HEK293 (cell line): ENCODE results near the gene PHC1.
A peak's percentile ranks its signal among the peaks of the same experiment; 100 is the strongest.

ENCODE experiments used
- CTCF ChIA-PET: fragments of 350-600 bp; formaldehyde crosslinking; extraction: SDS; loops from one replicate; lab custom pipeline; 2021; ENCODE audit warnings: antibody characterized with exemption; lab: Yijun Ruan, JAX
- POLR2A ChIA-PET: fragments of 300-600 bp; formaldehyde crosslinking; extraction: SDS; loops from one replicate; lab custom pipeline; 2020; ENCODE audit warnings: antibody characterized with exemption, inconsistent platforms; lab: Yijun Ruan, JAX
- H3K27ac ChIP-seq: fragments of 200-500 bp; sonication (Bioruptor generic); 2 replicates; pipeline ENCODE4 v1.5.1; 2014; ENCODE audit warnings: low read depth, low read length, control low read depth, inconsistent platforms; ENCODE audit errors: extremely low read depth
- H3K36me3 ChIP-seq, 2 experiments: fragments of 200-500 bp in 1 of 2; sonication (Bioruptor generic) in 1 of 2; 1 replicate in 1 of 2; 2 replicates in 1 of 2; pipeline ENCODE4 v1.5.1; 2014 to 2017; ENCODE audit warnings: inconsistent platforms in 2 of 2, low read length in 2 of 2; ENCODE audit not compliant: control insufficient read depth in 2 of 2, insufficient read depth in 1 of 2
- H3K4me1 ChIP-seq: fragments of 200-500 bp; sonication (Bioruptor generic); 2 replicates; pipeline ENCODE4 v1.5.1; 2014; ENCODE audit warnings: mild to moderate bottlenecking, low read length, inconsistent platforms; ENCODE audit not compliant: control insufficient read depth, insufficient read depth
- H3K4me3 ChIP-seq: 2 replicates; pipeline ENCODE4 v1.5.1; 2011; ENCODE audit warnings: low read depth, mild to moderate bottlenecking, control low read depth, low read length, moderate library complexity
- H3K9me3 ChIP-seq: fragments of 200-500 bp; sonication (Bioruptor generic); 2 replicates; pipeline ENCODE4 v1.5.1; 2014; ENCODE audit warnings: low read depth, low read length, inconsistent platforms; ENCODE audit not compliant: control insufficient read depth, insufficient read depth
- EGR2 ChIP-seq: fragments of 450-650 bp; formaldehyde crosslinking; IDR thresholded peaks from 2 replicates; pipeline ENCODE4 v1.5.1; 2016; ENCODE audit warnings: low read depth, missing biosample characterization, missing genetic modification characterization
- SP7 ChIP-seq: fragments of 450-650 bp; formaldehyde crosslinking; IDR thresholded peaks from 2 replicates; pipeline ENCODE4 v1.5.1; 2016; ENCODE audit warnings: missing biosample characterization, missing genetic modification characterization
- TCF7L2 ChIP-seq: IDR thresholded peaks from 2 replicates; pipeline ENCODE4 v1.6.1; 2011; ENCODE audit warnings: low read depth, mild to moderate bottlenecking, inconsistent platforms, low read length, moderate library complexity, borderline replicate concordance
- TRIM28 ChIP-seq: IDR thresholded peaks from 2 replicates; pipeline ENCODE4 v1.6.1; 2011; ENCODE audit warnings: low read length, control low read depth, borderline replicate concordance
- ZBTB17 ChIP-seq: fragments of 450-650 bp; formaldehyde crosslinking; IDR thresholded peaks from 2 replicates; pipeline ENCODE4 v1.5.1; 2016; ENCODE audit warnings: missing biosample characterization, missing genetic modification characterization
- ZNF2 ChIP-seq: fragments of 450-650 bp; formaldehyde crosslinking; IDR thresholded peaks from 2 replicates; pipeline ENCODE4 v1.5.1; 2016; ENCODE audit warnings: missing biosample characterization, missing genetic modification characterization
- ZNF324 ChIP-seq: fragments of 450-650 bp; formaldehyde crosslinking; IDR thresholded peaks from 2 replicates; pipeline ENCODE4 v1.5.1; 2016; ENCODE audit warnings: missing biosample characterization, missing genetic modification characterization
- ZNF558 ChIP-seq: fragments of 450-650 bp; formaldehyde crosslinking; IDR thresholded peaks from 2 replicates; pipeline ENCODE4 v1.5.1; 2016; ENCODE audit warnings: missing biosample characterization, missing genetic modification characterization
- ZNF654 ChIP-seq: fragments of 450-650 bp; formaldehyde crosslinking; IDR thresholded peaks from 2 replicates; pipeline ENCODE4 v1.5.1; 2016; ENCODE audit warnings: low read depth, missing biosample characterization, missing genetic modification characterization
- ZNF660 ChIP-seq: fragments of 450-650 bp; IDR thresholded peaks from 2 replicates; pipeline ENCODE4 v1.5.1; 2018; ENCODE audit warnings: missing biosample characterization, mild to moderate bottlenecking, missing genetic modification characterization
- ZNF777 ChIP-seq: fragments of 450-650 bp; formaldehyde crosslinking; IDR thresholded peaks from 2 replicates; pipeline ENCODE4 v1.5.1; 2017; ENCODE audit warnings: missing biosample characterization, missing genetic modification characterization, borderline replicate concordance
- TF ChIP-seq, protein P1 (sequence below): fragments of 450-650 bp; formaldehyde crosslinking; IDR thresholded peaks from 2 replicates; pipeline ENCODE4 v1.5.1; 2016; ENCODE audit warnings: missing biosample characterization, missing genetic modification characterization, borderline replicate concordance
- TF ChIP-seq, protein P2 (sequence below): fragments of 450-650 bp; formaldehyde crosslinking; IDR thresholded peaks from 2 replicates; pipeline ENCODE4 v1.5.1; 2017; ENCODE audit warnings: missing biosample characterization, missing genetic modification characterization
- TF ChIP-seq, protein P3 (sequence below): fragments of 450-650 bp; formaldehyde crosslinking; IDR thresholded peaks from 2 replicates; pipeline ENCODE4 v1.5.1; 2016; ENCODE audit warnings: missing biosample characterization, missing genetic modification characterization, low read depth
- TF ChIP-seq, protein P4 (sequence below): fragments of 450-650 bp; formaldehyde crosslinking; IDR thresholded peaks from 2 replicates; pipeline ENCODE4 v1.5.1; 2016; ENCODE audit warnings: missing biosample characterization, missing genetic modification characterization
- TF ChIP-seq, protein P5 (sequence below): fragments of 450-650 bp; formaldehyde crosslinking; IDR thresholded peaks from 2 replicates; pipeline ENCODE4 v1.5.1; 2017; ENCODE audit warnings: missing biosample characterization, missing genetic modification characterization
- TF ChIP-seq, protein P6 (sequence below): IDR thresholded peaks from 2 replicates; pipeline ENCODE4 v1.6.1; 2011; ENCODE audit warnings: mild to moderate bottlenecking, low read depth, low read length, borderline replicate concordance
- TF ChIP-seq, protein P7 (sequence below): fragments of 450-650 bp; formaldehyde crosslinking; IDR thresholded peaks from 2 replicates; pipeline ENCODE4 v1.5.1; 2016; ENCODE audit warnings: missing biosample characterization, missing genetic modification characterization

PHC1 gene

DNA sequence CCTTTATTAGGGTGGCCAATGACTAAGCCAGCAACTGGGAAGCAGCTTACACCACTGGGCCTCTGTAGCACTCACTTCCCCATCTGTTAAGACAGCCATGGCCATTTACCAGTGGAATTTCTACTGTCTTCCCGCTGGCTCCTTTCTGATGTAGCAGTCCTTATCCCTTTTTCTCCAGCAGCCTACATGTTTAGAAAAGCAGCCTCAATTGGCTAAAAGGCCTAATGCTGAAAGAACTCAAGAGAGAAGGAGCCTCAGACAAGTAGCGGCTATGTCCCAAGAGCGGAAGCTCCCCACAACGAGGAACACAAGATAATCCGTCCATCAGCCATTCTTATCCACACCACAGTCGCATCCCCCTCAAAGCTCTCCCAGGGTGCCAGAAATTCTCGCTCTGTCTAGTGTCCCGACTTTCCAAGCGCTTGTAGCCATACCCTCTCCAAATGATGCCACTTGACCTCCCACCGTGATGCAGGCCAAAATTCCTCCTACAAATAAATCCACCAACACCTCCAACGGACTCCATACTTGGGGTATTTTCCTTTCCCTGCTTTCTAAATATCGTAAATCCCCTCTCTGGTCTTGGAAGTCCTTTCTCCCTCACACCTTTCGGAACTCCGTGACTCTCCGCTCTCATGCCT, 34.5 kb downstream of the PHC1 start (continued):
- TF ChIP-seq, protein P1, sequence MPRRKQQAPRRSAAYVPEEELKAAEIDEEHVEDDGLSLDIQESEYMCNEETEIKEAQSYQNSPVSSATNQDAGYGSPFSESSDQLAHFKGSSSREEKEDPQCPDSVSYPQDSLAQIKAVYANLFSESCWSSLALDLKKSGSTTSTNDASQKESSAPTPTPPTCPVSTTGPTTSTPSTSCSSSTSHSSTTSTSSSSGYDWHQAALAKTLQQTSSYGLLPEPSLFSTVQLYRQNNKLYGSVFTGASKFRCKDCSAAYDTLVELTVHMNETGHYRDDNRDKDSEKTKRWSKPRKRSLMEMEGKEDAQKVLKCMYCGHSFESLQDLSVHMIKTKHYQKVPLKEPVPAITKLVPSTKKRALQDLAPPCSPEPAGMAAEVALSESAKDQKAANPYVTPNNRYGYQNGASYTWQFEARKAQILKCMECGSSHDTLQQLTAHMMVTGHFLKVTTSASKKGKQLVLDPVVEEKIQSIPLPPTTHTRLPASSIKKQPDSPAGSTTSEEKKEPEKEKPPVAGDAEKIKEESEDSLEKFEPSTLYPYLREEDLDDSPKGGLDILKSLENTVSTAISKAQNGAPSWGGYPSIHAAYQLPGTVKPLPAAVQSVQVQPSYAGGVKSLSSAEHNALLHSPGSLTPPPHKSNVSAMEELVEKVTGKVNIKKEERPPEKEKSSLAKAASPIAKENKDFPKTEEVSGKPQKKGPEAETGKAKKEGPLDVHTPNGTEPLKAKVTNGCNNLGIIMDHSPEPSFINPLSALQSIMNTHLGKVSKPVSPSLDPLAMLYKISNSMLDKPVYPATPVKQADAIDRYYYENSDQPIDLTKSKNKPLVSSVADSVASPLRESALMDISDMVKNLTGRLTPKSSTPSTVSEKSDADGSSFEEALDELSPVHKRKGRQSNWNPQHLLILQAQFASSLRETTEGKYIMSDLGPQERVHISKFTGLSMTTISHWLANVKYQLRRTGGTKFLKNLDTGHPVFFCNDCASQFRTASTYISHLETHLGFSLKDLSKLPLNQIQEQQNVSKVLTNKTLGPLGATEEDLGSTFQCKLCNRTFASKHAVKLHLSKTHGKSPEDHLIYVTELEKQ (tag by site-specific recombination) = no peak
- TF ChIP-seq, protein P2, sequence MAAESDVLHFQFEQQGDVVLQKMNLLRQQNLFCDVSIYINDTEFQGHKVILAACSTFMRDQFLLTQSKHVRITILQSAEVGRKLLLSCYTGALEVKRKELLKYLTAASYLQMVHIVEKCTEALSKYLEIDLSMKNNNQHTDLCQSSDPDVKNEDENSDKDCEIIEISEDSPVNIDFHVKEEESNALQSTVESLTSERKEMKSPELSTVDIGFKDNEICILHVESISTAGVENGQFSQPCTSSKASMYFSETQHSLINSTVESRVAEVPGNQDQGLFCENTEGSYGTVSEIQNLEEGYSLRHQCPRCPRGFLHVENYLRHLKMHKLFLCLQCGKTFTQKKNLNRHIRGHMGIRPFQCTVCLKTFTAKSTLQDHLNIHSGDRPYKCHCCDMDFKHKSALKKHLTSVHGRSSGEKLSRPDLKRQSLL (tag by site-specific recombination) = no peak
- TF ChIP-seq, protein P3, sequence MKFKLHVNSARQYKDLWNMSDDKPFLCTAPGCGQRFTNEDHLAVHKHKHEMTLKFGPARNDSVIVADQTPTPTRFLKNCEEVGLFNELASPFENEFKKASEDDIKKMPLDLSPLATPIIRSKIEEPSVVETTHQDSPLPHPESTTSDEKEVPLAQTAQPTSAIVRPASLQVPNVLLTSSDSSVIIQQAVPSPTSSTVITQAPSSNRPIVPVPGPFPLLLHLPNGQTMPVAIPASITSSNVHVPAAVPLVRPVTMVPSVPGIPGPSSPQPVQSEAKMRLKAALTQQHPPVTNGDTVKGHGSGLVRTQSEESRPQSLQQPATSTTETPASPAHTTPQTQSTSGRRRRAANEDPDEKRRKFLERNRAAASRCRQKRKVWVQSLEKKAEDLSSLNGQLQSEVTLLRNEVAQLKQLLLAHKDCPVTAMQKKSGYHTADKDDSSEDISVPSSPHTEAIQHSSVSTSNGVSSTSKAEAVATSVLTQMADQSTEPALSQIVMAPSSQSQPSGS (tag by site-specific recombination) = no peak

DNA sequence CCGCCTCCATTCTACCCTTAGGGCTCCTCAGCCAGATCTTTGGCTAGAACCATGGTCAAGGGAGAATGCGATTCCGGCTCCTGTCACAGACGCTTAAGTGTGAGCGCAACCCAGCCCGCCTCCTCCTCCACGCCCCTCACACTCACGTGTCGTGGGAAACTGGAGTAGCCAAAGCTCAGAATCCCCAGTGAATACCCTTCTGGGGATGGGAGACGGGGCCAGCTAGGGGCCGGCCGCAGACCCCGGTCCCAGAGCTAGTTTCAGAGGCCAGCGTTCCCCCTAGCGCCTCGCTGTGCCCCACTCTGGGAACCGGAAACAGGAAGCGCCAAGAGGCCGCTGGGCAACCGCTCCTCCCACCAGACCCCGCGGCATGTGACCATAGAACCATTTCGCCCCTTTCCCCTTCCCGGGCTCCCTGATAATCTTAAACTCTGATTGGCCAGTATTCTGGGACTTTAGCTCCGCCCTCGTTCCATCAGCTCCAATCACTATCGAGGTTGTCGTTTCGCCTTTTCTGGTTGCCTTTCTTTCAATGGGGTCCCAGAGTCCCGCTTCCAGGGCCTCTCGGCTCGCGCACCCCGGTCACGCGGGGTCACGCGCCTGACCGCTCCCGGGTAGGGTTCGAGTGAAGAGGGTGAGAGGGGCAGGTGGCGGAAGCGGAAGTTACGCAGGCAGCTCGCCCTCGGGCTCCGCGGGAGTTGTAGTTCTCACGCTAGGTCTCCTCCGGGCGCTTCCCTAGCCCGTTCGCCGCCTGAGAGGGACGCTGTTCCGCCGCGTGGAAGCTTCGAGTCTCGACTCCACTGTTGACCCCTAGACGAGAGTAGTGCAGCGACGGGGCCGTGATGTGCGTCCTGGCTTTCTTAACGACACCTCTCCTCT, 35.3 kb downstream of the PHC1 start, which contains the start of gene M6PR:
TSS of gene M6PR (minus strand) at position 304 of the 879 bp plus-strand sequence. CDS start 3,241 bp downstream, outside the sequence.
- Histone ChIP-seq H3K36me3 (peaks cover 10 to 34% of the 10 kb centered on the region in 2 experiments), H3K4me1 (peaks cover 9% of the 10 kb centered on the region), H3K9me3 (no peaks in the 10 kb centered on the region), H3K27ac (peak within 1 kb of the TSS; percentile 82), H3K4me3 (peak within 1 kb of the TSS; percentile 94)
- ChIA-PET CTCF (interaction anchor here (0.5 to 3.6 kb wide), 8 partner anchors 19 to 1305 kb away, joined by 3 to 26 read pairs (median 4); partner anchors contain the start of gene PHC1), POLR2A (interaction anchor here (0.6 to 3.0 kb wide), 9 partner anchors 11 to 931 kb away, joined by 3 to 21 read pairs (median 3); partner anchors contain the start of gene PHC1)
- TF ChIP-seq ZNF654 (tag by site-specific recombination) (peak; percentile 17), TCF7L2 (no peak), SP7 (peak; percentile 64), ZNF660 (tag by site-specific recombination) (peak; percentile 57), EGR2 (tag by site-specific recombination) (0 out of 2 replicates have a peak, but pooled peaks have one; percentile 4), ZBTB17 (tag by site-specific recombination) (peak; percentile 89), ZNF558 (tag by site-specific recombination) (no peak), ZNF777 (no peak), ZNF324 (tag by site-specific recombination) (peak; percentile 71; the same call in 1 of the 2 replicates), ZNF2 (0 out of 2 replicates have a peak, but pooled peaks have one; percentile 49), TRIM28 (peak; percentile 11; the same call in 1 of the 2 replicates)
- TF ChIP-seq, protein P4, sequence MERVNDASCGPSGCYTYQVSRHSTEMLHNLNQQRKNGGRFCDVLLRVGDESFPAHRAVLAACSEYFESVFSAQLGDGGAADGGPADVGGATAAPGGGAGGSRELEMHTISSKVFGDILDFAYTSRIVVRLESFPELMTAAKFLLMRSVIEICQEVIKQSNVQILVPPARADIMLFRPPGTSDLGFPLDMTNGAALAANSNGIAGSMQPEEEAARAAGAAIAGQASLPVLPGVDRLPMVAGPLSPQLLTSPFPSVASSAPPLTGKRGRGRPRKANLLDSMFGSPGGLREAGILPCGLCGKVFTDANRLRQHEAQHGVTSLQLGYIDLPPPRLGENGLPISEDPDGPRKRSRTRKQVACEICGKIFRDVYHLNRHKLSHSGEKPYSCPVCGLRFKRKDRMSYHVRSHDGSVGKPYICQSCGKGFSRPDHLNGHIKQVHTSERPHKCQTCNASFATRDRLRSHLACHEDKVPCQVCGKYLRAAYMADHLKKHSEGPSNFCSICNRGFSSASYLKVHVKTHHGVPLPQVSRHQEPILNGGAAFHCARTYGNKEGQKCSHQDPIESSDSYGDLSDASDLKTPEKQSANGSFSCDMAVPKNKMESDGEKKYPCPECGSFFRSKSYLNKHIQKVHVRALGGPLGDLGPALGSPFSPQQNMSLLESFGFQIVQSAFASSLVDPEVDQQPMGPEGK (tag by site-specific recombination) = peak; percentile 14; the same call in 1 of the 2 replicates
- TF ChIP-seq, protein P5, sequence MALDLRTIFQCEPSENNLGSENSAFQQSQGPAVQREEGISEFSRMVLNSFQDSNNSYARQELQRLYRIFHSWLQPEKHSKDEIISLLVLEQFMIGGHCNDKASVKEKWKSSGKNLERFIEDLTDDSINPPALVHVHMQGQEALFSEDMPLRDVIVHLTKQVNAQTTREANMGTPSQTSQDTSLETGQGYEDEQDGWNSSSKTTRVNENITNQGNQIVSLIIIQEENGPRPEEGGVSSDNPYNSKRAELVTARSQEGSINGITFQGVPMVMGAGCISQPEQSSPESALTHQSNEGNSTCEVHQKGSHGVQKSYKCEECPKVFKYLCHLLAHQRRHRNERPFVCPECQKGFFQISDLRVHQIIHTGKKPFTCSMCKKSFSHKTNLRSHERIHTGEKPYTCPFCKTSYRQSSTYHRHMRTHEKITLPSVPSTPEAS = no peak
- TF ChIP-seq, protein P6, sequence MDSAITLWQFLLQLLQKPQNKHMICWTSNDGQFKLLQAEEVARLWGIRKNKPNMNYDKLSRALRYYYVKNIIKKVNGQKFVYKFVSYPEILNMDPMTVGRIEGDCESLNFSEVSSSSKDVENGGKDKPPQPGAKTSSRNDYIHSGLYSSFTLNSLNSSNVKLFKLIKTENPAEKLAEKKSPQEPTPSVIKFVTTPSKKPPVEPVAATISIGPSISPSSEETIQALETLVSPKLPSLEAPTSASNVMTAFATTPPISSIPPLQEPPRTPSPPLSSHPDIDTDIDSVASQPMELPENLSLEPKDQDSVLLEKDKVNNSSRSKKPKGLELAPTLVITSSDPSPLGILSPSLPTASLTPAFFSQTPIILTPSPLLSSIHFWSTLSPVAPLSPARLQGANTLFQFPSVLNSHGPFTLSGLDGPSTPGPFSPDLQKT = peak; percentile 76; the same call in 1 of the 2 replicates
- TF ChIP-seq, protein P7, sequence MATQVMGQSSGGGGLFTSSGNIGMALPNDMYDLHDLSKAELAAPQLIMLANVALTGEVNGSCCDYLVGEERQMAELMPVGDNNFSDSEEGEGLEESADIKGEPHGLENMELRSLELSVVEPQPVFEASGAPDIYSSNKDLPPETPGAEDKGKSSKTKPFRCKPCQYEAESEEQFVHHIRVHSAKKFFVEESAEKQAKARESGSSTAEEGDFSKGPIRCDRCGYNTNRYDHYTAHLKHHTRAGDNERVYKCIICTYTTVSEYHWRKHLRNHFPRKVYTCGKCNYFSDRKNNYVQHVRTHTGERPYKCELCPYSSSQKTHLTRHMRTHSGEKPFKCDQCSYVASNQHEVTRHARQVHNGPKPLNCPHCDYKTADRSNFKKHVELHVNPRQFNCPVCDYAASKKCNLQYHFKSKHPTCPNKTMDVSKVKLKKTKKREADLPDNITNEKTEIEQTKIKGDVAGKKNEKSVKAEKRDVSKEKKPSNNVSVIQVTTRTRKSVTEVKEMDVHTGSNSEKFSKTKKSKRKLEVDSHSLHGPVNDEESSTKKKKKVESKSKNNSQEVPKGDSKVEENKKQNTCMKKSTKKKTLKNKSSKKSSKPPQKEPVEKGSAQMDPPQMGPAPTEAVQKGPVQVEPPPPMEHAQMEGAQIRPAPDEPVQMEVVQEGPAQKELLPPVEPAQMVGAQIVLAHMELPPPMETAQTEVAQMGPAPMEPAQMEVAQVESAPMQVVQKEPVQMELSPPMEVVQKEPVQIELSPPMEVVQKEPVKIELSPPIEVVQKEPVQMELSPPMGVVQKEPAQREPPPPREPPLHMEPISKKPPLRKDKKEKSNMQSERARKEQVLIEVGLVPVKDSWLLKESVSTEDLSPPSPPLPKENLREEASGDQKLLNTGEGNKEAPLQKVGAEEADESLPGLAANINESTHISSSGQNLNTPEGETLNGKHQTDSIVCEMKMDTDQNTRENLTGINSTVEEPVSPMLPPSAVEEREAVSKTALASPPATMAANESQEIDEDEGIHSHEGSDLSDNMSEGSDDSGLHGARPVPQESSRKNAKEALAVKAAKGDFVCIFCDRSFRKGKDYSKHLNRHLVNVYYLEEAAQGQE = peak; percentile 69
